Measurements from ENCODE around the gene INAFM2.

- TF ChIP-seq CTCF (IDR thresholded peaks at IDR 0.05; ENCODE audit: low read length) (no peak), EZH2 (IDR thresholded peaks at IDR 0.05; ENCODE audit: borderline replicate concordance, low read length) (no peak)
Observed at GRCh38 chr15:40348474-40348870, 25.0 kb downstream of the INAFM2 start.

Measured in OCI-LY1 (cell line).